Peyer's patch (tissue), 4 donors: ENCODE data around the gene TRIP4. TPM values are rescaled to one million over a fixed set of nuclear protein-coding genes. Genes with fewer than 3 reads are reported as not detected.
"Not testable (repeated sequence)": the region's sequence is repeated elsewhere in the genome, so short reads cannot be mapped to it uniquely, and the experiment has no call there.

Experiments used
- DNase-seq, 3 donors: peaks; one replicate each; pipeline ENCODE4 v3.0.0-alpha.2; 2017 to 2019
- H3K27ac ChIP-seq, 4 donors: fragments of 200-600 bp; sonication (generic); one replicate each; pipeline ENCODE4 v1.5.1; 2016 to 2019
- H3K27me3 ChIP-seq, 2 donors: fragments of 200-600 bp; sonication (generic); one replicate each; pipeline ENCODE4 v1.5.1; 2019
- H3K36me3 ChIP-seq, 3 donors: fragments of 200-600 bp; sonication (generic); one replicate each; pipeline ENCODE4 v1.5.1; 2016 to 2019
- H3K4me1 ChIP-seq, 4 donors: fragments of 200-600 bp; sonication (generic); one replicate each; pipeline ENCODE4 v1.5.1; 2016 to 2019
- H3K4me3 ChIP-seq, 4 donors: fragments of 200-600 bp; sonication (generic); 1 replicate in 3 of 4; 2 replicates in 1 of 4; pipeline ENCODE4 v1.5.1; 2016 to 2019; ENCODE audit warnings: mild to moderate bottlenecking in 1 of 4
- H3K9me3 ChIP-seq, 4 donors: fragments of 200-600 bp; sonication (generic); one replicate each; pipeline ENCODE4 v1.5.1; 2016 to 2019; ENCODE audit warnings: mild to moderate bottlenecking in 1 of 4
- POLR2A ChIP-seq, 2 donors: fragments of 450-650 bp; IDR thresholded peaks; one replicate each; pipeline ENCODE4 v1.5.1; 2017; ENCODE audit warnings: antibody characterized with exemption in 2 of 2, mild to moderate bottlenecking in 2 of 2, moderate library complexity in 2 of 2
- total RNA-seq, 4 donors: library from RNA; depleted of rRNA; stranded (reverse); fragments of >200 nt; gene quantifications; one replicate each; pipeline ENCODE4 v1.1.0, GENCODE V29; 2016
- TF ChIP-seq, protein P1 (sequence below), 6 experiments: fragments of 450-650 bp in 4 of 6; fragments of 200-600 bp in 2 of 6; sonication (generic) in 1 of 6; IDR thresholded peaks; one replicate each; pipeline ENCODE4 v1.5.1; 2017 to 2019; ENCODE audit warnings: antibody characterized with exemption in 6 of 6, mild to moderate bottlenecking in 3 of 6, moderate library complexity in 1 of 6

Gene TRIP4
- total RNA-seq, 4 donors from 2014 or later = 18.9 to 61.9 (median 19.9) TPM

DNA sequence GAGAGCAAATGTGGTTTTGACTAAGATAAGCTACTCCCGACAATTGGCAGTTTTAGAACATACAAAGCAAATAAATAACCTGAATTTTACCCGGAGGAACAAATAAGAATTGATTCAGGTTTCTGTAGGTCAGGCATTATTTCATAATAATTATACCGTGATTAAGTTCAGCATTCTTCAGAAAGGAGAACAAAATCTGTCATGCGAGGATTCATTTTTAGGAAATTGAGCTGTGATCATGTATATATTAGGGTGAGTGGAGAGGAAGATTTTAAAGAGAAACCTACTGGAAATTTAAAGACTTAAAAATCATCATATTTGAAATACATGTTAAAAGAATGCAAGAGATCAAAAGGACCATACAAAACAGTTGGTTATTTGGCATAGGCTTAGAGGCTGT is 93.3 kb downstream of the TRIP4 start:
- TF ChIP-seq POLR2A (IDR thresholded peaks at IDR 0.05) = no peak
- TF ChIP-seq, protein P1, sequence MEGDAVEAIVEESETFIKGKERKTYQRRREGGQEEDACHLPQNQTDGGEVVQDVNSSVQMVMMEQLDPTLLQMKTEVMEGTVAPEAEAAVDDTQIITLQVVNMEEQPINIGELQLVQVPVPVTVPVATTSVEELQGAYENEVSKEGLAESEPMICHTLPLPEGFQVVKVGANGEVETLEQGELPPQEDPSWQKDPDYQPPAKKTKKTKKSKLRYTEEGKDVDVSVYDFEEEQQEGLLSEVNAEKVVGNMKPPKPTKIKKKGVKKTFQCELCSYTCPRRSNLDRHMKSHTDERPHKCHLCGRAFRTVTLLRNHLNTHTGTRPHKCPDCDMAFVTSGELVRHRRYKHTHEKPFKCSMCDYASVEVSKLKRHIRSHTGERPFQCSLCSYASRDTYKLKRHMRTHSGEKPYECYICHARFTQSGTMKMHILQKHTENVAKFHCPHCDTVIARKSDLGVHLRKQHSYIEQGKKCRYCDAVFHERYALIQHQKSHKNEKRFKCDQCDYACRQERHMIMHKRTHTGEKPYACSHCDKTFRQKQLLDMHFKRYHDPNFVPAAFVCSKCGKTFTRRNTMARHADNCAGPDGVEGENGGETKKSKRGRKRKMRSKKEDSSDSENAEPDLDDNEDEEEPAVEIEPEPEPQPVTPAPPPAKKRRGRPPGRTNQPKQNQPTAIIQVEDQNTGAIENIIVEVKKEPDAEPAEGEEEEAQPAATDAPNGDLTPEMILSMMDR (IDR thresholded peaks at IDR 0.05) = no peak
- Histone ChIP-seq H3K9me3 (no peaks in the 10 kb centered on the region), H3K4me3 (no peak overlapping the region), H3K36me3 (no peaks in the 10 kb centered on the region), H3K4me1 (no peaks in the 10 kb centered on the region), H3K27me3 (no peaks in the 10 kb centered on the region), H3K27ac (no peak overlapping the region)
- no peak for DNase-seq

DNA sequence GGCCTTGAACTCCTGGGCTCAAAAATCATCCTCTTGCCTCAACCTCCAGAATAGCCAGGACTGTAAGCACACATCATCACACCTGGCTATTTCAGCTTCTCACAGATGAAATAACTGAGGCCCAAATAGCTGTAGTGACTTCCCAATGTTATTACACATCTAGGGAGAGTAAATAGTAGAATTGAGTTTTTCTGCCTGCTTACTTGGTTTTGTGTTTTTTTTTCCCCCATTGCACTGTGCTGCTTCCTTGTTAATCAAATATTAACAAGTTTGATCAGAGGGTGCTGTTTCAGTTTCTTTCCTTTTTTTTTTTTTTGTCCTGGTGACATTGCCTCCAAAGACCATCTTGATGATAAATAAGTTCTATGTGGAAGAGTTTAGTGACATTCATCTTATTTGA is 96.1 kb downstream of the TRIP4 start:
- DNase-seq = no peak
- TF ChIP-seq, protein P1 (IDR thresholded peaks at IDR 0.05) = no peak
- TF ChIP-seq POLR2A (IDR thresholded peaks at IDR 0.05) = no peak
- Histone ChIP-seq H3K36me3 (no peaks in the 10 kb centered on the region), H3K27ac (no peak overlapping the region), H3K4me1 (no peaks in the 10 kb centered on the region), H3K27me3 (no peaks in the 10 kb centered on the region), H3K9me3 (no peaks in the 10 kb centered on the region), H3K4me3 (no peak overlapping the region)

DNA sequence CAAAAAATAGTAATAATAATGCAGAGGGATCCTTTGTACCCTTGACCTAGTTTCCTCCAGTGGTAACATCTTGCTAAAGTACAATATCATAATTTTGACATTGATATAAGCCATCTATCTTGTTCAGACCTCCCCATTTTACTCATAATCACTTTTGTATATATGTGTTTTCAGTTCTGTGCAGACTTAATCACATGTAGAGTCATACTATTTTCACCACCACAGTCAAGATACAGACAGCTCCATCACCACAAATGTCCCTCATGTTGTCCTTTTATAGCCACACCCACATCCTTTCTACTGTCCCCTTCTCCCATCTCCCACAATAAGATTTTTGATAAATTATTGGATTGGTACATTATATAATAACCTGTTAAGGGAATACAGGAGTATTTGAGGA is 98.2 kb downstream of the TRIP4 start:
- H3K9me3 ChIP-seq = no peaks in the 10 kb centered on the region
- no peak overlapping the region for H3K27ac ChIP-seq
- no peaks in the 10 kb centered on the region for H3K36me3 ChIP-seq
- TF ChIP-seq POLR2A (IDR thresholded peaks at IDR 0.05) = no peak
- TF ChIP-seq, protein P1 (IDR thresholded peaks at IDR 0.05) = no peak
- no peak for DNase-seq
- H3K27me3 ChIP-seq = no peaks in the 10 kb centered on the region
- H3K4me1 ChIP-seq = no peaks in the 10 kb centered on the region
- no peak overlapping the region for H3K4me3 ChIP-seq

DNA sequence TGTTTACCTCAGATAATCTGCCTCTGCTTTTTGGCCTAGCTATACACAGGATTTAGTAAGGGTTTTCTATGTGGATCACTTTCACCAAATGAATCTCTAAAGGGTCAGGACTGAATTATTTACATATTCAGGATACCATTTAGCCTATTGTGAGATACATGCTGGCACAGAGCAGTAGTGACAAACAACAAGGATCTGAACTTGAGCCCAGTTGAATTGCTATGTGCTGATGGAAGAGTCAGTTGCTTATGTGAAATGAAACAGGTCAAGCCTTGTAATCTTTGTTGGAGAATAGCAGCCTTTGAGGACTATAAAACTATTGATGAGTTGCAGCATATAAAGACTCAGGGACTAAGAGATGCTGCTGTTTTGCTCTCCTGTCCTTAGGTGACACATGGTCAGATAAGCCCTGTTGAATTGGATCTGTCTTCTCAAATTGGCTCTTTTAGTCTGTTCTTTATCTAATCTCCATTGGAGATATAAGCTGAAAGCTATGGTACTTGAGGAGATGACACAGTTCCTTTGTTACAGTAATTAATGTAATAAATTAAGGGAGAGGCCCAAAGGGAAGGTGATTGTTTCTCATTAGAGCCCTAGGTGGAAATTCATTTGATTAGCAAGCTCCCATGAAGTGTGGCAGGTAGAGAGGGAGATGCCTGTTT is 103.1 kb downstream of the TRIP4 start:
- Histone ChIP-seq H3K27ac (no peak overlapping the region), H3K9me3 (no peaks in the 10 kb centered on the region), H3K36me3 (no peaks in the 10 kb centered on the region), H3K4me3 (no peak overlapping the region), H3K27me3 (no peaks in the 10 kb centered on the region), H3K4me1 (peaks cover 0 to 3% (median 0%) of the 10 kb centered on the region in 4 donors)
- no peak for DNase-seq
- TF ChIP-seq, protein P1 (IDR thresholded peaks at IDR 0.05) = no peak
- no peak for TF ChIP-seq POLR2A (IDR thresholded peaks at IDR 0.05)

DNA sequence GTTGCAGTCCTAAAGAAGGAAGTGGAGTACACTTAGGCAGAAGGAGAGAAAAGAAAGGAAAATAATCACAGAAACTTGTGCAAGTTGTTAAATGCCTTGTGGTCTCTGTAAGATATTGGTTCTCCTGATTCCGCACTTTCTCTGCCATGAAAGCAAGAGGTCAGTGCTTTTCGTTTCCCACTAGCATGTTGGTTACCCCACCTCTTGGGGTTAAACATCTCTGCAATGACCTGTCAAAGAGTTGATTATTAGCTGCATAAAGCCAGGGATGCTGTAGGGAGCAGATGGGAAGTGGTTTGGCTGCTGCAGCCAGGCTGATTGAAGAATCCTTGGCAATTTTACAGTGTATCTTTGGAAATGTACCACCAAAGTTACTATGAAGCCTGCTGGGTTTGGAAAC is 106.0 kb downstream of the TRIP4 start:
- H3K4me3 ChIP-seq = no peak overlapping the region
- no peaks in the 10 kb centered on the region for H3K9me3 ChIP-seq
- no peak for DNase-seq
- peaks cover 0 to 3% (median 0%) of the 10 kb centered on the region in 4 donors for H3K4me1 ChIP-seq
- no peak overlapping the region for H3K27ac ChIP-seq
- TF ChIP-seq, protein P1 (IDR thresholded peaks at IDR 0.05) = no peak
- no peak for TF ChIP-seq POLR2A (IDR thresholded peaks at IDR 0.05)
- no peaks in the 10 kb centered on the region for H3K27me3 ChIP-seq
- H3K36me3 ChIP-seq = no peaks in the 10 kb centered on the region

DNA sequence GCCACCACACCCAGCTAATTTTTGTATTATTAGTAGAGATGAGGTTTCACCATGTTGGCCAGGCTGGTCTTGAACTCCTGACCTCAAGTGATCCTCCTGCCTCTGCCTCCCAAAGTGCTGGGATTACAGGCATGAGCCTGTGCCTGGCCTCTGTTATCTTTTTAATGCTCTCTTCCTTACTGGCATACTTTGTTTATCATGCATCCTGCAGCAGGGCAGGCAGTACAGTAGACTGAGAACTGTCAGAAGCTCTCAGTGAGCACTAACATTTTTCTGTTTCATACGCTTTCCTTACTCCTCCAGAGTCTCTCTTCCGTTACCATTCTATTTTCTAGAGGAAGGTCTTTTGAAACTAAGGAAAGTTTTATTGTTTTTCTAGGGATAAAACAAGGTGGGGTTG is 108.3 kb downstream of the TRIP4 start:
- not testable (repeated sequence) for H3K9me3 ChIP-seq, H3K4me1 ChIP-seq, H3K27me3 ChIP-seq, H3K27ac ChIP-seq, DNase-seq, H3K4me3 ChIP-seq
- peaks cover 0 to 15% (median 0%) of the 10 kb centered on the region in 3 donors for H3K36me3 ChIP-seq
